ENCODE measurements around the gene PPP1R7.

Gene PPP1R7

DNA sequence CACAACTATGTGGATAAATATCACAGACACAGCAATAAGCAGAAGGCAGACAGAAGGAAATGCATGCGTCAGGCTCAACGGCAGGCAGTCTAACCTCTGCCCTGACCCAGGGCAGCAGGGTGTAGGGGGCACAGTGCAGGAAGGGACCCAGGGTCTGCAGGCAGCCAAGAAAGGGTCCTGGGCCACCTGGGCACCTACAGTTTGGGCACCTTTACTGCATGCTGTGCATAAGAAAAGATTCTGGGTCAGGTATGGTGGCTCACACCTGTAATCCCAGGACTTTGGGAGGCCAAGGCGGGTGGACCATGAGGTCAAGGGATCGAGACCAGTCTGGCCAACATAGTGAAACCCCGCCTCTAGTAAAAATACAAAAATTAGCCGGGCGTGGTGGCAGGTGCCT is 18.7 kb upstream of the PPP1R7 start:
- Histone ChIP-seq H3K27me3 (replicated peaks; ENCODE audit: control insufficient read depth, insufficient read depth, low read length, poor library complexity, severe bottlenecking) (no peaks in the 10 kb centered on the region), H3K9me3 (ENCODE audit: control insufficient read depth, low read length) (no peaks in the 10 kb centered on the region), H3K4me1 (ENCODE audit: control insufficient read depth, insufficient read depth, low read length, poor library complexity, severe bottlenecking) (peaks cover 12% of the 10 kb centered on the region), H3K36me3 (ENCODE audit: control insufficient read depth, insufficient read depth, low read length) (peaks cover 9% of the 10 kb centered on the region), H3K4me3 (ENCODE audit: insufficient read depth, low read depth, low read length, poor library complexity, severe bottlenecking) (no peak overlapping the region), H3K27ac (ENCODE audit: insufficient read depth, low read length, poor library complexity, severe bottlenecking) (no peak overlapping the region)
- no peak for DNase-seq

DNA sequence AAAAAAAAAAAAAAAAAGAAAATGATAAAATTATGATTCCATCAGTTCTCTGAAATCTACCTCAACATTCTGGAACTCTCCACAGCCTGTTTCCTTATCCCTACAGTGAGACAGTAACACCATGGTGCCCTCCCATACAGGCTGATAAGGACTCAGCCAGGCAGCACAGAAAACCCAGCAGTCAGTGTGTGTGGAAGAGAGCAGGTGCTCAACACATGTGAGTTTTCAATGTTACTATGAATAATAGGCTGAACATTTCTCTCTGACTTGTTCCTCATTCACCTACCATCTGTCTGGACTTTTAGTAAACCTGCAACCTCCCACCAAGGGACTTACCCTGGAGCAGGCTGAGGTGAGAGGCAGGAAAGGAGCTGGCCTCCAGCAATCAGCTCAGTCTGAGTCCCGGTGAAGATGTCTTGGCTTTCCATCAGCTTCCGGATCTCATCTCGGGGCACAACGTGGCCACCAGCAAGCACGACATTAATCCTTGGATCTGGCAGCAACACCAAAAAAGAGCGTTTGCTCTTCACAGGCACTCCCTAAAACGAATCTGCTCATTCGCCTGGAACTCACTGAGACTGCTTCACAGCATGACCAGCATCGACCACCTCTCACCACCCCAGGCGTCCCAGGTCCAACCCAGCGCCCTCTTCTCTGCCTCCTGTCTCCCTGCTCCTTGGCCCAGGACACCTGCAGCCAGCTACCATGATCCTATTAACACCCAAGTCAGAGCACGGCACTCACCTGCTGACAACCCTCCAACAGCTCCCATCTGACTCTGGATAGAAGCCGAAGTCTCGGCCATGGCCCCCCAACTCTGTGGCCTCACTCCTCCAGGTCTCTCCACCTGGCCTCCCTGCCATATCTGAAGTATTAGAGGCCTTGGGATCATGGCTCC is 17.5 kb upstream of the PPP1R7 start:
- DNase-seq: no peak
- Histone ChIP-seq H3K4me1 (ENCODE audit: control insufficient read depth, insufficient read depth, low read length, poor library complexity, severe bottlenecking) (peaks cover 8% of the 10 kb centered on the region), H3K27ac (ENCODE audit: insufficient read depth, low read length, poor library complexity, severe bottlenecking) (no peak overlapping the region), H3K9me3 (ENCODE audit: control insufficient read depth, low read length) (no peaks in the 10 kb centered on the region), H3K27me3 (replicated peaks; ENCODE audit: control insufficient read depth, insufficient read depth, low read length, poor library complexity, severe bottlenecking) (no peaks in the 10 kb centered on the region), H3K36me3 (ENCODE audit: control insufficient read depth, insufficient read depth, low read length) (peaks cover 21% of the 10 kb centered on the region), H3K4me3 (ENCODE audit: insufficient read depth, low read depth, low read length, poor library complexity, severe bottlenecking) (no peak overlapping the region)

DNA sequence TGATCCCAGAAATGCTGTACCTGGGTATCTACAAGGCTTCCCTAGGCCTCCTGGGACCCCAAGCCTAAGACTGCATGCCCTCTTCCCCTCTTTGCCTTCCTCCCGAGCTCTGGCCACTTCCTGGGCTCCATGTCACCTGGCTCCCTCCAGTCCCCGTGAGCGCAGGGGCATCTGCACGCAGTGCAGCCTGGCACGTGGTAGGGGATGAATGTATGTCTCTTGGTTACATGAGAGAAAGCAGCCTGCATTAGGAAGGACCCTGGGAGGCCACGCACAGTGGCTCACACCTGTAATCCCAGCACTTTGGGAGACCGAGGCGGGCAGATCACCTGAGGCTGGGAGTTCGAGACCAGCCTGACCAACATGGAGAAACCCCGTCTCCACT is 16.8 kb upstream of the PPP1R7 start:
- Histone ChIP-seq H3K36me3 (ENCODE audit: control insufficient read depth, insufficient read depth, low read length) (peaks cover 27% of the 10 kb centered on the region), H3K4me1 (ENCODE audit: control insufficient read depth, insufficient read depth, low read length, poor library complexity, severe bottlenecking) (peaks cover 1% of the 10 kb centered on the region), H3K9me3 (ENCODE audit: control insufficient read depth, low read length) (no peaks in the 10 kb centered on the region), H3K27ac (ENCODE audit: insufficient read depth, low read length, poor library complexity, severe bottlenecking) (no peak overlapping the region), H3K27me3 (replicated peaks; ENCODE audit: control insufficient read depth, insufficient read depth, low read length, poor library complexity, severe bottlenecking) (no peaks in the 10 kb centered on the region), H3K4me3 (ENCODE audit: insufficient read depth, low read depth, low read length, poor library complexity, severe bottlenecking) (no peak overlapping the region)
- DNase-seq: no peak

DNA sequence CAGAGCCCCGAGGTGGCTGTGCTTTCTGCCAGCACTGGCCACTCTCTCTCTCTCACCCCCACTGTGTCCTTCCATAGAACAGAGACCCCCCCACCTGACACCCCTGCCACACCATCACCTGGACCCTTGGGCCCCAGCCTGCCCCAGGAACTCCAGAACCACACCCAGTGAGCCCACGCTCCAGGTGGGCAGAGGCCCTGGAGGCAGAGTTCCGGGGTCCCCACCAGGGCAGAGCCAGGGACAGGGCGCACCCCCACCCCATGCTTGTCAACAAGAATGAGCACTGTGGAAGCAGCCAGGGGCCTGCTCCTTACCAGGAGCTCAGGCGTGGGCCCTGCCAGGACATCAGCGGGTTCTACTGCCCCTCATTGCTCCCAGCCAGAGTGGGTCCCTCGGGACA is 15.6 kb upstream of the PPP1R7 start:
- Histone ChIP-seq H3K27me3 (replicated peaks; ENCODE audit: control insufficient read depth, insufficient read depth, low read length, poor library complexity, severe bottlenecking) (no peaks in the 10 kb centered on the region), H3K4me1 (ENCODE audit: control insufficient read depth, insufficient read depth, low read length, poor library complexity, severe bottlenecking) (no peaks in the 10 kb centered on the region), H3K9me3 (ENCODE audit: control insufficient read depth, low read length) (no peaks in the 10 kb centered on the region), H3K4me3 (ENCODE audit: insufficient read depth, low read depth, low read length, poor library complexity, severe bottlenecking) (no peak overlapping the region), H3K27ac (ENCODE audit: insufficient read depth, low read length, poor library complexity, severe bottlenecking) (no peak overlapping the region), H3K36me3 (ENCODE audit: control insufficient read depth, insufficient read depth, low read length) (peaks cover 34% of the 10 kb centered on the region)
- no peak for DNase-seq

DNA sequence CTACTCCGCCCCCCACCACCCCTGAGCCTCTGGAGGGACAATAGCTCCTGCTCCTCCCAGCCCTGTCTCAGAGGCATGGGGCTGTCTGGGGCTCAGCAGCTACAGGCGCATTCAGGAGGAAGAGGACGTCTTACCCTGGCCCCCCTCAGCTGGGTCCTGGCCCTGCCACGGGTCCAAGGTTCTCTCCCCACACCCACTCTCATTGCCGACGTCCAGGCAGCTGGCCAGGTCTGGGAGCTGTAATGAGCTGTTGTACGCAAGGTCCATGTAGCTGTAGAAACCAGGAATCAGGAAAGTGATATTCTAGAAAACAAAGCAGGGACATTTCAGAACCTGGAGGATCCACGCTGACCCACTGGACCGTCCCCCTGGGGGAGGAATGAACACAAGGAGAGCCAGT is 14.5 kb upstream of the PPP1R7 start:
- Histone ChIP-seq H3K27me3 (replicated peaks; ENCODE audit: control insufficient read depth, insufficient read depth, low read length, poor library complexity, severe bottlenecking) (no peaks in the 10 kb centered on the region), H3K27ac (ENCODE audit: insufficient read depth, low read length, poor library complexity, severe bottlenecking) (no peak overlapping the region), H3K4me1 (ENCODE audit: control insufficient read depth, insufficient read depth, low read length, poor library complexity, severe bottlenecking) (no peaks in the 10 kb centered on the region), H3K36me3 (ENCODE audit: control insufficient read depth, insufficient read depth, low read length) (peaks cover 40% of the 10 kb centered on the region), H3K4me3 (ENCODE audit: insufficient read depth, low read depth, low read length, poor library complexity, severe bottlenecking) (no peak overlapping the region), H3K9me3 (ENCODE audit: control insufficient read depth, low read length) (no peaks in the 10 kb centered on the region)
- no peak for DNase-seq

DNA sequence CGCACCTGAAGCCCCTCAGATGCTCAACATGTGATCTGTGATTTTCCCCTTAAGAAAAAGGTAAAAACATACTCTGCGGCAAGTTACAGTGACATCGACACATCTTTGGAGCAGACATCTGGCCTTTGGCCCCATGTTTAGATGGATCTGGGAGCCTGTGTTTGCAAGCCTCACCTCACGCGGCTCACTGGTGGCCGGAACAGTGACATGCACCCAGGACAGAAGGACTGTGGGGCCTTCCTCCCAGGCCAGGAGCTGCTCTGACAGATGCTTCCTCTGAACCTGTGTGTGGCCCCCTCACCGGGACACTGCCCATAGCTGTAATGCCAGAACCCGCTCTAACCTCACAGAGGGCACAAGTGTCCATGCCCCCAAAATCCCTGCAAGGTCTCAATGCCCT is 14.1 kb upstream of the PPP1R7 start:
- Histone ChIP-seq H3K27me3 (replicated peaks; ENCODE audit: control insufficient read depth, insufficient read depth, low read length, poor library complexity, severe bottlenecking) (no peaks in the 10 kb centered on the region), H3K9me3 (ENCODE audit: control insufficient read depth, low read length) (no peaks in the 10 kb centered on the region), H3K36me3 (ENCODE audit: control insufficient read depth, insufficient read depth, low read length) (peaks cover 43% of the 10 kb centered on the region), H3K4me1 (ENCODE audit: control insufficient read depth, insufficient read depth, low read length, poor library complexity, severe bottlenecking) (no peaks in the 10 kb centered on the region), H3K4me3 (ENCODE audit: insufficient read depth, low read depth, low read length, poor library complexity, severe bottlenecking) (no peak overlapping the region), H3K27ac (ENCODE audit: insufficient read depth, low read length, poor library complexity, severe bottlenecking) (no peak overlapping the region)
- DNase-seq: no peak

DNA sequence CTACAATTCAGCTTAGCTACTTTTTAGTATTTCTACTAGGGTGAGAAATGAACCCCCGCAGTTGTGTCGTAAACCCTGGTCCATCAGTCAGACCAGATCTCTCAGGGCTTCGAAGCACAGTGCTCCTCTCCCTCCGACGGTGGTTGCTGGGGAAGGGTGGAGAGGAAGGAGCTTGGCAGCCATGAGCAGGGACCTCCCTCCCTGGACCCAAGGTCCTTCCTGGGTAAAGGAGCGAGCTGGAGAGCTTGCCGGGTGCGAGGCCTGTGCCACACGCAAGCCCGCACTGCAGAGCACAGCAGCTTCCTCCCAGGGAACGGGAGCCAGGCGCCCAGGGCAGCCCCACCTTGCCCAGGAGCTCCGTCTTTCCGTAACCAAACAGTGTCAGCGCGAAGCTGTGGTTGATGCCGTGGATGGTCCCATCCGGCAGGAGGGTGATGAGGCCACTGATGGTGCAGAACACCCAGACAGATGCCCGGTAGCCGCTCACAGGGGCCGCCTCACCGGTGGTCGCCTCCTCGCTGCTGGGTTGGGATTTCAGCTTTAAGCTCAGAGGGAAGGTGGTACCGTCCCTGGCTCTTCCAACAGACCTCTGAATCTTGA is 13.5 kb upstream of the PPP1R7 start:
- Histone ChIP-seq H3K4me1 (ENCODE audit: control insufficient read depth, insufficient read depth, low read length, poor library complexity, severe bottlenecking) (no peaks in the 10 kb centered on the region), H3K27ac (ENCODE audit: insufficient read depth, low read length, poor library complexity, severe bottlenecking) (no peak overlapping the region), H3K4me3 (ENCODE audit: insufficient read depth, low read depth, low read length, poor library complexity, severe bottlenecking) (no peak overlapping the region), H3K27me3 (replicated peaks; ENCODE audit: control insufficient read depth, insufficient read depth, low read length, poor library complexity, severe bottlenecking) (no peaks in the 10 kb centered on the region), H3K36me3 (ENCODE audit: control insufficient read depth, insufficient read depth, low read length) (peaks cover 43% of the 10 kb centered on the region), H3K9me3 (ENCODE audit: control insufficient read depth, low read length) (no peaks in the 10 kb centered on the region)
- DNase-seq: no peak

DNA sequence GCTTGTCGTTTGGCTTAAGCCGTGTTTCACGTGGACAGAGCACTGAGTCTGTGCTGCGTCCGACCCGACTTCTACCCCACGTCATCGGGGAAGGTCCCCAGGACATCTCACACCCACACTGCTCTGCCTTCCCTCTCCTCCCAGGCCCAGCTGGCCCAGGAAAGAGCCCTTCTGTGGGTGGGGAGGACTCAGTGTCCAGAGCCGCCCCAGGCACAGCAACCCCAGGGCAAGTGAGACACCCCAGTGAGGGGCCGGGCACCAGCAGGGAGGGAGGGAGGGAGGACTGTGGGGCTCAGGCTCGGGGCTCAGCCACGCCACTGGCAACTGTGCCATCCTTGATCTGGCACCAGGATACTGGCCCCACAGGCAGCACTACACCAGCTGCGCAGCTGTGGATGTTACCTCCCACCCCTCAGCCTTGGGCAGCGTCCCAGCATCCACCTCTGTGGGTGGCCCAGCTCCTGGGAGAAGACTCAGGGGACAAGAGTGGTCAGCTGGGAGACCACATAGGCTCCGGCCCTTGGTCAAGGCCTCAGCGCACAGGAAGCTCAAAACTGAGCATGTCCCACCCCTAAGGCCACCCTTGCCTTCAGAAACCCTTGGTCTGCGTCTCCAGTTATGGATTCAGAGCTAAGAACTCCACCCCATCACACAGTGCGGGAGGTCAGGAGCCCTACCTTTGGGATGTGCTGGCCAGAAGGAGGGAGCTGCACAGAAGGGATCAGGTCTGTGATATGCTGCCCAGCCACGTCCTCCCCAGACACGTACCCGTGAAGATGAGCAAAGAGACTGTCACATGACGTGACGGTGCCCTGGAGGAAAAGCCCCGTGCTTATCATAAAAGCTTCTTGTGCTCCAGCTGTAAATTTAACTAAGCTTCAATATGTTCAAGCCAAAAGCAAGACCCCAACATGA is 12.7 kb upstream of the PPP1R7 start:
- no peak overlapping the region for H3K27ac ChIP-seq (ENCODE audit: insufficient read depth, low read length, poor library complexity, severe bottlenecking)
- no peak overlapping the region for H3K4me3 ChIP-seq (ENCODE audit: insufficient read depth, low read depth, low read length, poor library complexity, severe bottlenecking)
- no peak for DNase-seq
- peaks cover 47% of the 10 kb centered on the region for H3K36me3 ChIP-seq (ENCODE audit: control insufficient read depth, insufficient read depth, low read length)
- no peaks in the 10 kb centered on the region for H3K9me3 ChIP-seq (ENCODE audit: control insufficient read depth, low read length)
- no peaks in the 10 kb centered on the region for H3K27me3 ChIP-seq (replicated peaks; ENCODE audit: control insufficient read depth, insufficient read depth, low read length, poor library complexity, severe bottlenecking)
- no peaks in the 10 kb centered on the region for H3K4me1 ChIP-seq (ENCODE audit: control insufficient read depth, insufficient read depth, low read length, poor library complexity, severe bottlenecking)

DNA sequence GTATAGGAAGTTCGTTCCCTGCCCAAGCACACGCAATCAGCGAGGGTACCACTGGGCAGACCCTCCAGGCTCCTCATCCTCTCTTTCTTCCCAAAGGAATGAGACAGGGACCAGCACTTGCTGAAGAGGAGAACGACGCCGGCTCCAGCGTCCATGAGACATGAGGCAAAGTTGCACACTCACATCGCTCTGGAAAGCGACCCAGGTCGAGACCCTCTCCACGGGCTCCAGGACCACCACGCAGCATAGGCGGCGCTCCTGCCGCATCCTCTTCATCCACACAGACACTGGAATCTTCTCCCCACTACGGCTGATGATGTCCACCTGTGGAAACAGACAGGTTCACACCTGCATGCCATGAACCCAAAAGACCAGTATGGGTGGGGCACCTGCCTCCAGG is 11.8 kb upstream of the PPP1R7 start:
- DNase-seq: no peak
- no peak overlapping the region for H3K4me3 ChIP-seq (ENCODE audit: insufficient read depth, low read depth, low read length, poor library complexity, severe bottlenecking)
- H3K36me3 ChIP-seq (ENCODE audit: control insufficient read depth, insufficient read depth, low read length): peaks cover 49% of the 10 kb centered on the region
- no peak overlapping the region for H3K27ac ChIP-seq (ENCODE audit: insufficient read depth, low read length, poor library complexity, severe bottlenecking)
- no peaks in the 10 kb centered on the region for H3K27me3 ChIP-seq (replicated peaks; ENCODE audit: control insufficient read depth, insufficient read depth, low read length, poor library complexity, severe bottlenecking)
- H3K9me3 ChIP-seq (ENCODE audit: control insufficient read depth, low read length): no peaks in the 10 kb centered on the region
- no peaks in the 10 kb centered on the region for H3K4me1 ChIP-seq (ENCODE audit: control insufficient read depth, insufficient read depth, low read length, poor library complexity, severe bottlenecking)

All from effector memory CD4-positive, alpha-beta T cell (primary cell).